DMS53 (cell line): Measurements from ENCODE around the gene CFH.
"Not testable (repeated sequence)": the region's sequence is repeated elsewhere in the genome, so short reads cannot be mapped to it uniquely, and the experiment has no call there.

Source experiments
- DNase-seq: peaks from one replicate; lab custom pipeline; 2025; lab: John Stamatoyannopoulos, UW

CFH gene

DNA sequence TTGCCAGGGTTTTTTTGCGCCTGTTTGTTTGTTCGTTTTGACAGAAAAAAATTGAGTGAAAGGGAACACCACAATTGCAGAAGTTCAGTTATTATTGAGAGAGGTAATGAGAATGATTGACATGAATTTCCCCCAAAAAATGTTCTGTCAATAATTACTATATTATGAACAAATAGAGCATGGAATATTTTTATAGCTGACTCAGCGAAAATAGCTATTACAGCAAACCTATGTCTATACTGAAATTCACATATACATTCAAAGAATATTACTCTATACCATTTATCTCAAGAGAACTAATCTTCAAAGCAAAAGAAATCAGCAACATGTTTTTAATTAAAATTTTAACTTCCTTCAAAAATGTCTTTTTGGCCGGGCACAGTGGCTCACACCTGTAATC lies 118.0 kb downstream of the CFH start:
- not testable (repeated sequence) for DNase-seq

DNA sequence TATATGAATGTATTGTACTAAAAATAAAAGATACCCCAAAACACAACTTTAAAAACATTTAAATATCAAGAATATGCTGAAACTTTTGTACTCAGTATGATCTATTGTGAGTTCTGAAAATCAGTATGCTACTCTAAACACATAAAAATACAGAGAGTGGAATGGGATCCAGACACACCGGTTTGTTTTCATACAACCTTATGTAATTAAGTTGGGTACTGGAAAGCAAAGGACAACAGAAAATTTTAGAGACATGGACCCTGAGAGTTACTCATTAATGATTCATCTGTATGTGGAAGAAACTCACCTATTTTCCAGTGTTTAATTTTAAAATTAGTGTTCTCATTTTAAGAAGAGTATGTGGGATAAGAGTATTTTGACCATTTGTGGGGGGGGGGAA lies 121.9 kb downstream of the CFH start:
- DNase-seq, result no peak

DNA sequence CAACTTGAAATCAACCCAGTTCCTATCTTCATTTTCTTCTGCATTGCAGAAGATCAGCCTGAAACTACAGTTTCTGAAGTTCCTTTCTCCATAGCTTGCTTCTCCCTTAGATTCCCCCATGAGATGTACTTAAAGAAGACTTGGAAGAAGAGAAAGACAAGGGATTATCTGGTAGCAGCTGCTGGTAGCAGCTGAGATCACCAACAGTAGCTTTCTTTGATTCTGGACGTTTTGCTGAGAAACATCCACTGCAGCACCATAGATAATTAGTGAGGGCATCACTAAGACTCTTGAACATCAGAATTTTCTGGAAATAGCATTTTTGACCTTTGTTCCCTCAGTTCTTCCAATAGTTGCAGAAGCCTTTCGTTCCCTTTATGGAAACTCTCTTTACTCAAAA lies 122.3 kb downstream of the CFH start:
- DNase-seq, result no peak

DNA sequence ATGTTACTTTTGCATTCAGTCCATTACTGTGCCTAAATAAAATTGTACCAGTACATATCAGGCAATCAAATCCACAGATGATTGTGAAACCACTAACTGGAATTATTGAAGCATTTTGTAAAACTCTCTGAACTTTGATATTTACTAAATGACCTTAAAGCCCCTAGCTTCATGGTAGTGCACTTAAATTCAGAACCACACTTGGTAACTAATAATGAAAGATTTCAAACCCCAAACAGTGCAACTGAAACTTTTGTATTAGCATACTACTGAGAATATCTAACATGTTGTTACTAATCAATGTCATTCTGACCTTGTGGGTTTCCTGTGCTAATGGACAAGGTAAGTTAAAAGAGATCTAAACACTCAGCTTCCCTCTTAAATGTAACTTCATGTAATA lies 122.8 kb downstream of the CFH start, which contains the start of gene CFHR3:
TSS of gene CFHR3 (plus strand) at position 238 of the 400 bp plus-strand sequence. CDS start at position 285, 47 bp downstream.
- DNase-seq, result no peak

DNA sequence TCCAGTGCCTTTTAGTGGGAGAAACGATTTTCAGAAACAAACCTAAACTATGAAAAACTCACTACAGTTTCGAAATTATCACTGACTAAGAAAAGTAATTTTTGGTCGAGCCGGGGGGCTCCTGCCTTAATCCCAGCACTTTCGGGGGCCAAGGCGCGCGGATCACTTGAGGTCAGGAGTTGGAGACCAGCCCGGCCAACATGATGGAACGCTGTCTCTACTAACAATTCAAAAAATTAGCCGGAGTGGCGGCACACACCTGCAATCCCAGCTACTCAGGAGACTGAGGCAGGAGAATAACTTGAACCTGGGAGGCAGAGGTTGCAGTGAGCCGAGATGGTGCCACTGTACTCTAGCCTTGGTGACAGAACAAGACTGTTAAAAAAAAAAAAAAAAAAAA lies 125.8 kb downstream of the CFH start:
- no peak for DNase-seq

DNA sequence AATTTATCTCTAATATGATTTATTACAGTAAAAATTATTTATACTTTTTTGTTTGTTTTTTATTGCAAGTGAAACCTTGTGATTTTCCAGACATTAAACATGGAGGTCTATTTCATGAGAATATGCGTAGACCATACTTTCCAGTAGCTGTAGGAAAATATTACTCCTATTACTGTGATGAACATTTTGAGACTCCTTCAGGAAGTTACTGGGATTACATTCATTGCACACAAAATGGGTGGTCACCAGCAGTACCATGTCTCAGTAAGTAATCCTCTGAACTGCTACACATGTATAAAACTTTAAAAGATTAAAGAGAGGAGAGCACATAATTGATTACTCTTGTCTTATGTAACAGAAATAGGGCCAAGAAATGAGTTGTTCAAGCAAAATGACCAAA lies 127.2 kb downstream of the CFH start:
- DNase-seq, result peak; percentile 24

DNA sequence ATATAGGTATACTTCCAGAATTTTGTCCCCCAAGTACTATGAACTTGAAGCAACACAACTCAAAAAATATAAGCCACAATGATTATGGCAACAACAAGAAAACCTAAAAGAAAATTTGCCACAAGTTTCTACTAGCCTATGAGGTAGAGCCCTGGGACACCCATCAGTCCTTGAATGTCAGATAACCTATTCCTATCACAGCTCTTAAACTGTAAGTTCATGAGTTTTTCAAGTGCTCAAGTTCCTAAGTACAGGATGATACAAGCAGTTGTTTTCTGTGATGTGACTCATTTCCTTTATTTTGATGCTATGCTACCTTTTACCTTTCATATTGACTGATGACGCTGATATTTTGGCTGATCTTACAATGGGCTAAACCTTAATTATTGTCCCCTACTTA lies 139.4 kb downstream of the CFH start:
- DNase-seq, result not testable (repeated sequence)

DNA sequence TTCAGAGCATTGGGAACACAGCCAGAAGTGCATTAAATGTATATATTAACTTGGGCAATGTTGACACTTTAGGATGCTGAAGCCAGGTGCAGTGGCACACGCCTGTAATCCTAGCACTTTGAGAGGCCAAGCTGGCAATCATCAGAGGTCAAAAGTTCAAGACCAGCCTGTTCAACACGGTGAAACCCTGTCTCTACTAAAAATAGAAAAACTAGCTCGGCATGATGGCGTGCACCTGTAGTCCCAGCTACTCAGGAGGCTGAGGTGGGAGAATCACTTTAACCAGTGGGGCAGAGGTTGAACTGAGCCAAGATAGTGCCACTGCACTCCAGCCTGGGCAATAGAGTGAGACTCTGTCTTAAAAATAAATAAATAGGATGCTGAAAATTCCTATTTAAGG lies 142.3 kb downstream of the CFH start:
- peak; percentile 81 for DNase-seq
